ENCODE results near the gene MINDY2. TPM values are rescaled to one million over a fixed set of nuclear protein-coding genes. Genes with fewer than 3 reads are reported as not detected.

MINDY2 gene
- total RNA-seq, 1 donor from 2014 or later = 27.1 TPM

DNA sequence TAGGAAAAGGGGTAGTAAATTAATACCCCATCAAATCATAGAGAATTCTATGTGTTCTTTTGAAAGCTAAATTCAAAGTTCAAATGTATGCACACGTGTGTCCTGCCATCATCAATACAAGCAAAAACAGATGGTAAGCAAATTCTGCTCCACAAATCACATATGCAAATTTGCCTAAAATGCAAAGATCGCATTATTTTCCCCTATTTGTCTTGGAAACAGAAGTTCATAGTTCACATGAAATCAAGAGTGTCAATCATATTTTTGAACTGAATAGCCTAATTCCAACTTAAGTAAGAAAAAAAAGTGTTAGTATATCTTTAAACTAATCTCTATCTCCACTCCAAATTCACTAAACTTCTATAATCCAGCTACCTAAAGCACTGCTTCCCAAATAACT lies 30.1 kb upstream of the MINDY2 start:
- TF ChIP-seq, protein P1, sequence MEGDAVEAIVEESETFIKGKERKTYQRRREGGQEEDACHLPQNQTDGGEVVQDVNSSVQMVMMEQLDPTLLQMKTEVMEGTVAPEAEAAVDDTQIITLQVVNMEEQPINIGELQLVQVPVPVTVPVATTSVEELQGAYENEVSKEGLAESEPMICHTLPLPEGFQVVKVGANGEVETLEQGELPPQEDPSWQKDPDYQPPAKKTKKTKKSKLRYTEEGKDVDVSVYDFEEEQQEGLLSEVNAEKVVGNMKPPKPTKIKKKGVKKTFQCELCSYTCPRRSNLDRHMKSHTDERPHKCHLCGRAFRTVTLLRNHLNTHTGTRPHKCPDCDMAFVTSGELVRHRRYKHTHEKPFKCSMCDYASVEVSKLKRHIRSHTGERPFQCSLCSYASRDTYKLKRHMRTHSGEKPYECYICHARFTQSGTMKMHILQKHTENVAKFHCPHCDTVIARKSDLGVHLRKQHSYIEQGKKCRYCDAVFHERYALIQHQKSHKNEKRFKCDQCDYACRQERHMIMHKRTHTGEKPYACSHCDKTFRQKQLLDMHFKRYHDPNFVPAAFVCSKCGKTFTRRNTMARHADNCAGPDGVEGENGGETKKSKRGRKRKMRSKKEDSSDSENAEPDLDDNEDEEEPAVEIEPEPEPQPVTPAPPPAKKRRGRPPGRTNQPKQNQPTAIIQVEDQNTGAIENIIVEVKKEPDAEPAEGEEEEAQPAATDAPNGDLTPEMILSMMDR (IDR thresholded peaks at IDR 0.05; ENCODE audit: unreplicated experiment) = no peak
- no peak overlapping the region for H3K4me3 Mint-ChIP-seq (ENCODE audit: low read depth)
- no peaks in the 10 kb centered on the region for H3K36me3 Mint-ChIP-seq (ENCODE audit: insufficient read depth)
- H3K27me3 Mint-ChIP-seq = no peaks in the 10 kb centered on the region
- DNase-seq (ENCODE audit: low spot score, unreplicated experiment) = no peak
- no peaks in the 10 kb centered on the region for H3K9me3 Mint-ChIP-seq (ENCODE audit: low read depth)
- peaks cover 35% of the 10 kb centered on the region for H3K4me1 Mint-ChIP-seq (ENCODE audit: low read depth)
- no peak overlapping the region for H3K27ac Mint-ChIP-seq

- Mint-ChIP-seq H3K27ac (peak overlapping the region; percentile 50), H3K4me3 (ENCODE audit: low read depth) (no peak overlapping the region), H3K36me3 (ENCODE audit: insufficient read depth) (no peaks in the 10 kb centered on the region), H3K4me1 (ENCODE audit: low read depth) (peaks cover 37% of the 10 kb centered on the region), H3K9me3 (ENCODE audit: low read depth) (no peaks in the 10 kb centered on the region), H3K27me3 (no peaks in the 10 kb centered on the region)
- no peak for DNase-seq (ENCODE audit: low spot score, unreplicated experiment)
- TF ChIP-seq, protein P1 (IDR thresholded peaks at IDR 0.05; ENCODE audit: unreplicated experiment) = no peak
These were observed 28.9 kb upstream of the MINDY2 start for GRCh38 chr15:58742022-58742813.

GRCh38 chr15:58742819-58743502 lies 28.1 kb upstream of the MINDY2 start:
- Mint-ChIP-seq H3K4me3 (ENCODE audit: low read depth) (no peak overlapping the region), H3K27ac (peak overlapping the region; percentile 70), H3K9me3 (ENCODE audit: low read depth) (no peaks in the 10 kb centered on the region), H3K27me3 (no peaks in the 10 kb centered on the region), H3K4me1 (ENCODE audit: low read depth) (peaks cover 39% of the 10 kb centered on the region), H3K36me3 (ENCODE audit: insufficient read depth) (no peaks in the 10 kb centered on the region)
- DNase-seq (ENCODE audit: low spot score, unreplicated experiment) = no peak
- TF ChIP-seq, protein P1 (IDR thresholded peaks at IDR 0.05; ENCODE audit: unreplicated experiment) = no peak

GRCh38 chr15:58746174-58746573 lies 24.9 kb upstream of the MINDY2 start:
- TF ChIP-seq, protein P1 (IDR thresholded peaks at IDR 0.05; ENCODE audit: unreplicated experiment) = no peak
- no peaks in the 10 kb centered on the region for H3K27me3 Mint-ChIP-seq
- no peak for DNase-seq (ENCODE audit: low spot score, unreplicated experiment)
- H3K4me1 Mint-ChIP-seq (ENCODE audit: low read depth) = peaks cover 40% of the 10 kb centered on the region
- no peak overlapping the region for H3K4me3 Mint-ChIP-seq (ENCODE audit: low read depth)
- H3K36me3 Mint-ChIP-seq (ENCODE audit: insufficient read depth) = no peaks in the 10 kb centered on the region
- no peaks in the 10 kb centered on the region for H3K9me3 Mint-ChIP-seq (ENCODE audit: low read depth)
- H3K27ac Mint-ChIP-seq = no peak overlapping the region

- peaks cover 24% of the 10 kb centered on the region for H3K4me1 Mint-ChIP-seq (ENCODE audit: low read depth)
- peak overlapping the region; percentile 99 for H3K4me3 Mint-ChIP-seq (ENCODE audit: low read depth)
- no peaks in the 10 kb centered on the region for H3K36me3 Mint-ChIP-seq (ENCODE audit: insufficient read depth)
- TF ChIP-seq, protein P1 (IDR thresholded peaks at IDR 0.05; ENCODE audit: unreplicated experiment) = no peak
- peak overlapping the region; percentile 98 for H3K27ac Mint-ChIP-seq
- H3K9me3 Mint-ChIP-seq (ENCODE audit: low read depth) = no peaks in the 10 kb centered on the region
- no peak for DNase-seq (ENCODE audit: low spot score, unreplicated experiment)
- no peaks in the 10 kb centered on the region for H3K27me3 Mint-ChIP-seq
These were observed 22.9 kb upstream of the MINDY2 start for GRCh38 chr15:58748040-58748851.
